Small intestine (tissue), 7 donors: ENCODE data around the gene CD46. TPM values are rescaled to one million over a fixed set of nuclear protein-coding genes. Genes with fewer than 3 reads are reported as not detected.
"Not testable (repeated sequence)": the region's sequence is repeated elsewhere in the genome, so short reads cannot be mapped to it uniquely, and the experiment has no call there.

ENCODE experiments used
- DNase-seq, 2 donors: peaks; one replicate each; pipeline versions ENCODE4 v3.0.0 to v3.0.0-alpha.2; 2013
- FAIRE-seq: peaks from 2 replicates; lab custom pipeline; 2012; peaks lifted over from hg19 to GRCh38; lab: Jason Lieb, UNC
- H3K27ac ChIP-seq, 3 donors: one replicate each; pipeline ENCODE4 v1.5.1; 2013; ENCODE audit warnings: low read length in 2 of 3, mild to moderate bottlenecking in 2 of 3, control low read depth in 1 of 3, inconsistent platforms in 1 of 3, low read depth in 1 of 3, moderate library complexity in 1 of 3
- H3K27me3 ChIP-seq, 3 donors: one replicate each; pipeline ENCODE4 v1.6.1; 2013; ENCODE audit warnings: low read length in 3 of 3, inconsistent platforms in 1 of 3; ENCODE audit not compliant: control insufficient read depth in 3 of 3, insufficient read depth in 3 of 3
- H3K36me3 ChIP-seq, 3 donors: one replicate each; pipeline ENCODE4 v1.6.1; 2013; ENCODE audit warnings: low read length in 3 of 3, inconsistent platforms in 1 of 3, low read depth in 1 of 3, mild to moderate bottlenecking in 1 of 3, moderate library complexity in 1 of 3; ENCODE audit not compliant: control insufficient read depth in 3 of 3, insufficient read depth in 2 of 3
- H3K4me1 ChIP-seq, 3 donors: one replicate each; pipeline ENCODE4 v1.6.1; 2013; ENCODE audit warnings: low read length in 2 of 3, inconsistent platforms in 1 of 3, low read depth in 1 of 3, mild to moderate bottlenecking in 1 of 3, moderate library complexity in 1 of 3; ENCODE audit not compliant: control insufficient read depth in 3 of 3, insufficient read depth in 2 of 3
- H3K4me3 ChIP-seq, 3 donors: one replicate each; pipeline ENCODE4 v1.5.1; 2013; ENCODE audit warnings: low read length in 3 of 3, control low read depth in 1 of 3, inconsistent platforms in 1 of 3, low read depth in 1 of 3, mild to moderate bottlenecking in 1 of 3, moderate library complexity in 1 of 3
- H3K9me3 ChIP-seq, 2 donors: one replicate each; pipeline ENCODE4 v1.6.1; 2013; ENCODE audit warnings: low read depth in 1 of 2, low read length in 1 of 2; ENCODE audit not compliant: control insufficient read depth in 2 of 2, insufficient read depth in 1 of 2
- WGBS, 3 donors: extraction: QIAGEN DNeasy Blood & Tissue Kit; methylation state at CpG; one replicate each; pipeline ENCODE4 v1.1.7; 2013; 5-methylcytosine and 5-hydroxymethylcytosine counted together
- polyA plus RNA-seq, 4 donors: library from polyadenylated mRNA; stranded (reverse) in 3 of 4; unstranded in 1 of 4; fragments of 200-250 nt in 3 of 4; fragments of 120-200 nt in 1 of 4; gene quantifications; one replicate each; pipeline versions ENCODE4 v1.2.1 to v1.2.3, GENCODE V29; 2013
- donor health status: healthy with polysubstance abuse.
- donor health status: control.
- donor health status: control.
- donor health status: Bipolar disorder and iron deficiency.
- donor health status: healthy.

The CD46 gene
- polyA plus RNA-seq, 4 donors, result 53.2 to 308 (median 96.6) TPM

GRCh38 chr1:207719234-207719633, 32.6 kb upstream of the CD46 start:
- no peak for FAIRE-seq
- Histone ChIP-seq H3K27me3 (no peaks in the 10 kb centered on the region), H3K36me3 (no peaks in the 10 kb centered on the region), H3K4me1 (peaks cover 0 to 10% (median 2%) of the 10 kb centered on the region in 3 donors), H3K9me3 (no peaks in the 10 kb centered on the region), H3K27ac (no peak overlapping the region), H3K4me3 (no peak overlapping the region)
- 18 to 72% (median 42%) methylated on average over 2 of the region's 2 CpGs for WGBS, 3 donors
- peak; percentile 38 to 53 for DNase-seq

- H3K36me3 ChIP-seq, H3K9me3 ChIP-seq, H3K4me1 ChIP-seq, FAIRE-seq, H3K4me3 ChIP-seq, H3K27me3 ChIP-seq: not testable (repeated sequence)
- peak in 1 of 2 donors; percentile 30 for DNase-seq
- 84 to 94% (median 84%) methylated on average over 4 of the region's 4 CpGs for WGBS, 3 donors
- H3K27ac ChIP-seq, result peak overlapping the region in 1 of 3 donors; percentile 20
Observed at GRCh38 chr1:207728200-207728858, 23.5 kb upstream of the CD46 start.

- not testable (repeated sequence) for H3K27me3 ChIP-seq, H3K4me3 ChIP-seq, H3K9me3 ChIP-seq, FAIRE-seq, H3K4me1 ChIP-seq, H3K36me3 ChIP-seq
- WGBS, 3 donors, result 49 to 67% (median 60%) methylated on average over 8 of the region's 8 CpGs
- DNase-seq, result peak in 1 of 2 donors; percentile 53
- H3K27ac ChIP-seq, result peak overlapping the region in 2 of 3 donors; percentile 31 to 65
Observed at GRCh38 chr1:207737503-207738157, 14.2 kb upstream of the CD46 start.

GRCh38 chr1:207738158-207738659, 13.6 kb upstream of the CD46 start:
- not testable (repeated sequence) for H3K4me1 ChIP-seq, H3K9me3 ChIP-seq, H3K27me3 ChIP-seq, FAIRE-seq, H3K4me3 ChIP-seq, H3K36me3 ChIP-seq
- WGBS, 3 donors, result 7 to 30% (median 18%) methylated on average over 6 of the region's 6 CpGs
- DNase-seq, result peak; percentile 73 to 84
- peak overlapping the region in 1 of 3 donors; percentile 31 for H3K27ac ChIP-seq

- no peaks in the 10 kb centered on the region for H3K36me3 ChIP-seq
- FAIRE-seq (no peak), DNase-seq (no peak)
- H3K9me3 ChIP-seq, result peaks cover 0 to 4% of the 10 kb centered on the region in 2 donors
- 28 to 67% (median 44%) methylated on average over 2 of the region's 2 CpGs for WGBS, 3 donors
- H3K4me3 ChIP-seq, result no peak overlapping the region
- no peaks in the 10 kb centered on the region for H3K27me3 ChIP-seq
- peaks cover 0 to 6% (median 2%) of the 10 kb centered on the region in 3 donors for H3K4me1 ChIP-seq
- H3K27ac ChIP-seq, result no peak overlapping the region
Observed at GRCh38 chr1:207740207-207740606, 11.6 kb upstream of the CD46 start.

GRCh38 chr1:207742850-207743555, 8.9 kb upstream of the CD46 start:
- WGBS, 3 donors, result 91 to 98% (median 95%) methylated on average over 3 of the region's 3 CpGs
- FAIRE-seq, result no peak
- H3K36me3 ChIP-seq, result no peaks in the 10 kb centered on the region

GRCh38 chr1:207744000-207744534, 7.8 kb upstream of the CD46 start:
- 90 to 100% (median 92%) methylated on average over 4 of the region's 4 CpGs for WGBS, 3 donors
- Histone ChIP-seq H3K36me3 (no peaks in the 10 kb centered on the region), H3K27me3 (no peaks in the 10 kb centered on the region), H3K27ac (no peak overlapping the region), H3K9me3 (peaks cover 0 to 4% of the 10 kb centered on the region in 2 donors), H3K4me1 (peaks cover 0 to 8% (median 2%) of the 10 kb centered on the region in 3 donors), H3K4me3 (no peak overlapping the region)
- FAIRE-seq (no peak), DNase-seq (no peak)

More at GRCh38 chr1:207742850-207743555, 8.9 kb upstream of the CD46 start:
- Histone ChIP-seq H3K27me3 (no peaks in the 10 kb centered on the region), H3K4me3 (no peak overlapping the region), H3K27ac (no peak overlapping the region), H3K9me3 (peaks cover 0 to 4% of the 10 kb centered on the region in 2 donors), H3K4me1 (peaks cover 0 to 3% (median 2%) of the 10 kb centered on the region in 3 donors)
- DNase-seq, result no peak

GRCh38 chr1:207745285-207745684, 6.6 kb upstream of the CD46 start:
- H3K4me3 ChIP-seq, result no peak overlapping the region
- FAIRE-seq (peak; percentile 67), DNase-seq (no peak)
- no peaks in the 10 kb centered on the region for H3K27me3 ChIP-seq
- H3K36me3 ChIP-seq, result no peaks in the 10 kb centered on the region
- 65 to 94% (median 68%) methylated on average over 1 of the region's 1 CpG for WGBS, 3 donors
- H3K9me3 ChIP-seq, result peaks cover 0 to 4% of the 10 kb centered on the region in 2 donors
- H3K27ac ChIP-seq, result no peak overlapping the region
- peaks cover 0 to 11% (median 2%) of the 10 kb centered on the region in 3 donors for H3K4me1 ChIP-seq
